Adrenal gland (tissue), 5 donors: ENCODE measurements around the gene GRID1.

Experiments
- POLR2A ChIP-seq, 2 donors: fragments of 450-650 bp; IDR thresholded peaks; one replicate each; pipeline ENCODE4 v1.6.1; 2017; ENCODE audit warnings: antibody characterized with exemption in 2 of 2, mild to moderate bottlenecking in 2 of 2, moderate library complexity in 1 of 2
- TF ChIP-seq, protein P1 (sequence below), 6 experiments: fragments of 450-650 bp in 4 of 6; fragments of 200-600 bp in 2 of 6; sonication (generic) in 1 of 6; IDR thresholded peaks; 1 replicate in 5 of 6; 2 replicates in 1 of 6; pipeline versions ENCODE4 v1.5.1 to v1.8.0; 2016 to 2021; ENCODE audit warnings: antibody characterized with exemption in 6 of 6, mild to moderate bottlenecking in 2 of 6, moderate library complexity in 1 of 6
- donor health status: DM: no; HTN: no; CAD: no.

DNA sequence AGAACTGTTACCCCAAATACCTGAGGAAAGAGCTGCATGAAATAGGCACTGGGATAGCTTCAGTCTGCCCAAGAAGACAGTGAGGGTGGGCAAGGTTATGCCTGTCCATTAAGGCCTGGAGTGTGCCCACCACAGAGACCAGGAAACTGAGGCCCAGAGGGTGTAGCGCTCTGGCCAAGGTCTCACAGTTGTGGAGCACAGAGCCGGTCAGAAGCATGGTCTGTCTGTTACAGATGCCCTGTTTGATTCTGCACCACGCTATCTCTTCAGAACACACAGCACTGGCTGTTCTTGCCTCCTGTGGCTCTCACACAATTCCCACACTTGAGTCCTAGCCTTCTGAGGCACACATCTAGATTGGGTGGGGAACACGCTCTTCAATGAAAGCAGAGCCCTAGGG is 261.4 kb downstream of the GRID1 start:
- TF ChIP-seq POLR2A (IDR thresholded peaks at IDR 0.05), result no peak
- TF ChIP-seq, protein P1, sequence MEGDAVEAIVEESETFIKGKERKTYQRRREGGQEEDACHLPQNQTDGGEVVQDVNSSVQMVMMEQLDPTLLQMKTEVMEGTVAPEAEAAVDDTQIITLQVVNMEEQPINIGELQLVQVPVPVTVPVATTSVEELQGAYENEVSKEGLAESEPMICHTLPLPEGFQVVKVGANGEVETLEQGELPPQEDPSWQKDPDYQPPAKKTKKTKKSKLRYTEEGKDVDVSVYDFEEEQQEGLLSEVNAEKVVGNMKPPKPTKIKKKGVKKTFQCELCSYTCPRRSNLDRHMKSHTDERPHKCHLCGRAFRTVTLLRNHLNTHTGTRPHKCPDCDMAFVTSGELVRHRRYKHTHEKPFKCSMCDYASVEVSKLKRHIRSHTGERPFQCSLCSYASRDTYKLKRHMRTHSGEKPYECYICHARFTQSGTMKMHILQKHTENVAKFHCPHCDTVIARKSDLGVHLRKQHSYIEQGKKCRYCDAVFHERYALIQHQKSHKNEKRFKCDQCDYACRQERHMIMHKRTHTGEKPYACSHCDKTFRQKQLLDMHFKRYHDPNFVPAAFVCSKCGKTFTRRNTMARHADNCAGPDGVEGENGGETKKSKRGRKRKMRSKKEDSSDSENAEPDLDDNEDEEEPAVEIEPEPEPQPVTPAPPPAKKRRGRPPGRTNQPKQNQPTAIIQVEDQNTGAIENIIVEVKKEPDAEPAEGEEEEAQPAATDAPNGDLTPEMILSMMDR (IDR thresholded peaks at IDR 0.05), result no peak
